Airway epithelial cell (primary cell): ENCODE data around the gene ZBTB11. TPM values are rescaled to one million over a fixed set of nuclear protein-coding genes. Genes with fewer than 3 reads are reported as not detected.

ENCODE experiments used
- total RNA-seq: library from RNA; depleted of rRNA; stranded (reverse); fragments of >200 nt; gene quantifications from 2 replicates; pipeline ENCODE4 v1.2.3, GENCODE V29; 2015

Gene ZBTB11, protein sequence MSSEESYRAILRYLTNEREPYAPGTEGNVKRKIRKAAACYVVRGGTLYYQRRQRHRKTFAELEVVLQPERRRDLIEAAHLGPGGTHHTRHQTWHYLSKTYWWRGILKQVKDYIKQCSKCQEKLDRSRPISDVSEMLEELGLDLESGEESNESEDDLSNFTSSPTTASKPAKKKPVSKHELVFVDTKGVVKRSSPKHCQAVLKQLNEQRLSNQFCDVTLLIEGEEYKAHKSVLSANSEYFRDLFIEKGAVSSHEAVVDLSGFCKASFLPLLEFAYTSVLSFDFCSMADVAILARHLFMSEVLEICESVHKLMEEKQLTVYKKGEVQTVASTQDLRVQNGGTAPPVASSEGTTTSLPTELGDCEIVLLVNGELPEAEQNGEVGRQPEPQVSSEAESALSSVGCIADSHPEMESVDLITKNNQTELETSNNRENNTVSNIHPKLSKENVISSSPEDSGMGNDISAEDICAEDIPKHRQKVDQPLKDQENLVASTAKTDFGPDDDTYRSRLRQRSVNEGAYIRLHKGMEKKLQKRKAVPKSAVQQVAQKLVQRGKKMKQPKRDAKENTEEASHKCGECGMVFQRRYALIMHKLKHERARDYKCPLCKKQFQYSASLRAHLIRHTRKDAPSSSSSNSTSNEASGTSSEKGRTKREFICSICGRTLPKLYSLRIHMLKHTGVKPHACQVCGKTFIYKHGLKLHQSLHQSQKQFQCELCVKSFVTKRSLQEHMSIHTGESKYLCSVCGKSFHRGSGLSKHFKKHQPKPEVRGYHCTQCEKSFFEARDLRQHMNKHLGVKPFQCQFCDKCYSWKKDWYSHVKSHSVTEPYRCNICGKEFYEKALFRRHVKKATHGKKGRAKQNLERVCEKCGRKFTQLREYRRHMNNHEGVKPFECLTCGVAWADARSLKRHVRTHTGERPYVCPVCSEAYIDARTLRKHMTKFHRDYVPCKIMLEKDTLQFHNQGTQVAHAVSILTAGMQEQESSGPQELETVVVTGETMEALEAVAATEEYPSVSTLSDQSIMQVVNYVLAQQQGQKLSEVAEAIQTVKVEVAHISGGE
- total RNA-seq: 15.1 and 17.6 TPM in 2 replicates

DNA sequence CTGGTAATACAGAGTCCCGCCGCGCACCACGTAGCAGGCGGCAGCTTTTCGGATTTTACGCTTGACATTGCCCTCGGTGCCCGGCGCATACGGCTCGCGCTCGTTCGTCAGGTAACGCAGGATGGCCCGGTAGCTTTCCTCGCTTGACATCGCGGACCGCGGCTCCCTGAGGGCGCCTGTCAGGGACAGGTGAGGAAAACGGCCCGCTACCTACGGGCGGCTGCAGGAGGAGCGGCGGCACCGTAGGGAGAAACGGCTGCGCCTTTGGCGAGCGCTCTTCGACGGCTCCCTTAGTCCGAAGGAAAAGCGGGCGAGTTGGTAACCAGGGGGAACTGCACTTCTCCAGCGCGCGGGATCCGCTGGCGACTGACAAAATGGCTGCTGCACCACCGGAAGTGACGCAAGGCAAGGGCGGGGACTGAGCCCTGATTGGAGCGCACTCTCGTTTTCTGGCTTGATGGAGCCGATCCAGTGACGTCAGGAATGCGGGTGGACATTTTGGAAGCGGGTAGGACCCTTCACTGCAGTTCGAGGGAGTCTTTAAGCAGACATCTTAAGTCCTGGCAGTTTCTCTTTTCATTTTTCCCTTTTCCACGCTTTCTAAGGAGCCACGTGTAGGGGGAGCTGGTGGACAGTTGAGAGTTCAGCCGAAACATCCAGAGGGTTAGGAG is at the start of gene ZBTB11:
ZBTB11 (minus strand) TSS at position 368 of the 671 bp plus-strand sequence; CDS start at position 150, 218 bp downstream.

DNA sequence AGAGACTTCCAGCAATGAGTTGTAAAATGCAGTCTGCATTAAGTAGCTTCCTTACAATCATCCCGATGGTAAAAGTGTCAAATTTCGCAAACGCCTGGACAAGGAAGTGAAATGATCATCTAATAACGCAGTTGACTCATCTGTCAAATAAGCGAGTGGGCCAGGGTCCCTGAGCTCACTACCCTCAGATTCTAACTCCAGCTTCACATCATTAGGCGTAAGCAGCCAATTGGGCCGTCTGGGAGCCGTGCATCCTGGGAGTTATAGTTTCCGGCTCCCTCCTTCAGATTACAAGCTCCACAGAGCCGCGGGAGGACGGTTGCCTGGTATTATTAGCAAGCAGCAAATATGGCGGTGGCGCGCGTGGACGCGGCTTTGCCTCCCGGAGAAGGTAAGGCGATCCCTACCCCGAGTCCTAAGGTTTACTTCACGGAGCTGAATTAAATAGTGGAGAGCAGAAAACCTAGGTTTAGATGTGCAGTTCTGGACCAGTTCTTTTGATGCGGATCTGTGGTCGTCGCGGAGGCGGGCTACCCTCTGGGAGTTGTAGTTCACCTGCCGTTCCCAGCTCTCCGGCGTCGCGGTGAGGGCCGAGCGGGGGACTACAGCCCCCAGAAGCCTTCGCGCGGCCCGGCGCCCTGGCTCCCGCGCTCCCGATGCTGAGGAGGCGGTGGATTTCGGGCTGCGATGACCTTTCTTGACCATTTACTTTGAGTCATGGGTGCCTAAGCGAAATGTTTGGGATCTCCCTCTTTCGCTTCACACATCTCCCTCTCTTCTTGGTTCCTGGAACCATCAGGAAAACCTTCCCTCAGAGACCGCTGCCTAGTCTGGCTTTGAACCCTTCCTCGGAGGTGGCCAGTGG is 47.6 kb upstream of the ZBTB11 start, which contains the start of gene CEP97:
CEP97 (plus strand) TSS at position 286 of the 865 bp plus-strand sequence; CDS start at position 349, 63 bp downstream.

Other genes starting within 250 kb of the ZBTB11 start
- 4.7 and 5.0 TPM in 2 replicates for gene SENP7, start 163.9 kb downstream of the ZBTB11 start, total RNA-seq
- 31.8 and 35.2 TPM in 2 replicates for gene TRMT10C, start 115.3 kb downstream of the ZBTB11 start, total RNA-seq
- gene PCNP, start 103.0 kb downstream of the ZBTB11 start, total RNA-seq: 55.0 and 61.0 TPM in 2 replicates
- 1,993 and 2,310 TPM in 2 replicates for gene RPL24, start 9.6 kb upstream of the ZBTB11 start, total RNA-seq
- 5.9 and 7.4 TPM in 2 replicates for gene CEP97, start 47.5 kb upstream of the ZBTB11 start, total RNA-seq
- 6.0 and 12.8 TPM in 2 replicates for gene NXPE3, start 102.1 kb upstream of the ZBTB11 start, total RNA-seq
- gene NFKBIZ, start 172.4 kb upstream of the ZBTB11 start, total RNA-seq: 34.0 and 47.5 TPM in 2 replicates